Hindlimb muscle (tissue), 1 donor: Measurements from ENCODE around the gene LYZL4. TPM values are rescaled to one million over a fixed set of nuclear protein-coding genes. Genes with fewer than 3 reads are reported as not detected.
A peak's percentile ranks its signal among the peaks of the same experiment; 100 is the strongest.

Experiments used
- DNase-seq: peaks from one replicate; pipeline ENCODE4 v3.0.0-alpha.2; 2013
- polyA plus RNA-seq: library from polyadenylated mRNA; unstranded; fragments of 120-200 nt; gene quantifications from one replicate; pipeline ENCODE4 v1.2.1, GENCODE V29; 2013; ENCODE audit not compliant: insufficient read length

Gene LYZL4
- polyA plus RNA-seq, 1 donor, result not detected

DNA sequence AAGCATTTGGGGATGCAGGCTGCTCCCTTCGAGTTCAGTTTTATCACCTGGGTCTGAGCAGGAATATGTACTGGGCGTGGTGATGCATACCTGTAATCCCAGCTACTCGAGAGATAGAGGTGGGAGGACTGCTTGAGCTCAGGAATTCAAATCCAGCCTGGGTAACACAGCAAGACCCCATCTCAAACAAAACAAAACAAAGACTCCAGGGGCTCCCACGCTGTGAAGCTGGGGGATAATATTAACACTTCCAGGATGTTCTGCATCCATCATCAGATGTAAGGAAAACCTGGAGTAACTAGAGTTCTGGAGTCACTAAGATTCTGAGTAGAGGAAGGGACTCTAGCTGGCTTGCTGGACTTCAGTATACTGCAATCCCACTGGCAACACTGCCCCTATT, 40.6 kb downstream of the LYZL4 start:
- no peak for DNase-seq

DNA sequence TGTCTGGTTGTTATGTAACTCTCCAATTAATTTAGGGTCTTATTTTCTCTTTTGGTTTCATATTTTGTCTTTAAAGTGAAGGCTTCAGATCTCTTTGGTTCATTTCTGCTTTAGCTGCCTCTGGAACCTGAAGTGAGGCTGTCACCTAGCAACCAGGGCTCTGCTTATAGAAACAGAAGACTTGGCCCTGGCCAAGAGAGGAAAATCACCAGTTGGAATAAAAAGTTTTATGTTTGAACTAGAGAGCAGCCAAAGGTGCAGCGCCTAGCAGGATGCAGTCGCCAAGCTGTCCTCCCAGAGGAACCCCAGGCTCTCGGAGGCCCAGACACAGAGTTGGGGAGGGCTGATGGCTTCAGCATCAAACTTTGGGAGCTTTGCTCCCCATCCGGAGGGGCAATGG, 41.1 kb downstream of the LYZL4 start:
- DNase-seq, result peak; percentile 93

DNA sequence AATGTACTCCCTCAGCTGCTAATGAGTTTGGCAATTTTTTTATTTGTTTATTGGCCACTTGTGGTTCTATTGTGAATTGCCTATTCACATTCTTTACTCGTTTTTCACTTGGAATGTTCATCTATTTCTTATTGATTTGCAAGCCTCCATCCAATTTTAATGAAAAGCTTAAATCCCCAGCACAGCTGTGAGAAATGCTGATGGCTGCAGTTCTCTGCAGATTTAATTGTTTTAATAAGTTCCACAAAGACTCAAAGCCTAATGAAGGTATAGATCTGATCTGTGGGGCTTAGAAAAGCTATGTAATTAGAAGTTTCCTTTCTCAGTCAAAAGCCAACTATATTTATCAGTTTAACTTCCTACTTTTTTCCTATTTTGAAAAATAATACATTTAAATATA, 41.5 kb downstream of the LYZL4 start:
- DNase-seq, result no peak

DNA sequence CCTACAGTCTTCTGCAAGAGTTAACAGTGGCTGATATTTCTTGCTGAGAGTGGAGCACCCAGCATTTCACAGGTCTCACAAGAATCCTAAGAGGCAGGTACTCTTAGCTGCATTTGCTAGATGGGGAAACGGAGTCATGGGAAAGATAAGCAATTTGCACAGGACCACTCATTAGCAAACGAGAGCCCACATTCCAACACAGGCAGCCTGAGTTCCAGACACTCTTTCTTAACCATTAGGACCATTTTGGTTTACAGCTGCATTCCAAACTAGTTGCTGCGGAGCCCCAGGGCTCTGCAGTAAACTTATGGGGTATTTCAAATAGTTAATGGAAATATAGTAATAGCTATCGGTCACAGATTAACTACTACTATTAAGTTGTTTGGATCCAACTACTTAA, 42.5 kb downstream of the LYZL4 start:
- no peak for DNase-seq

DNA sequence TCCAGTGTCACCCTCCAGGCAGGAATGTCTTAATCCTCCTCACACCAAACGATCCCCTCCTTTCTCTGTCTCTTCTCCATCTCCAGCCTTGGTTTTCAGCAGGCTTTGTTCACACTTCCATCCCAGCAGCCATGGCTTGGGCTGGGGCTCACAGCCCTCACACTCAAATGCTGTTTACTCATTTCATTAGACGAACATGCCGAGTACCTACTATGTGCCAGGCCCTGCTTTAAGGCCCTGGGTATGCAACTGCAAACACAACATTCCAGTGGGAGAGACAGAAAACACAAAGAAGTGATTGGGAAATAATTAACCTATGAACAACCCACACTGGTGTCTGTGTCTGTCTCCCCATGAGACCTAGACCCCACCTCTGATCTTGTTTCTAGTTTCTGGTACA, 43.9 kb downstream of the LYZL4 start:
- no peak for DNase-seq

DNA sequence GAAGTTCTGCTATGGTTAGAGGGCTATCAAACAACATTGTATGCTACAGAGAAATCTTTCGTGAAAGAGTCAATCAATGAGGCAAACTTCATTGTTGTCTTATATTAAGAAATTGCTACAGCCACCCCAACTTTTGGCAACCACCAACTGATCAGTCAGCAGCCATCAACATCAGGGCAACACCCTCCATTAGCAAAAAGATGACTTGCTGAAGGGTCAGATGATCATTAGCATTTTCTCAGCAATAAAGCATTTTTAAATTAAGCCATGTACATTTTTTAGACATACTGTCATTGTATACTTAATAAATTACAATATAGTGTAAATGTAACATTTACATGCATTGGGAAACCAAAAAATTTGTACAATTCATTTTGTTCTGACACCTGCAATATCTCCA, 53.1 kb downstream of the LYZL4 start:
- DNase-seq, result no peak

DNA sequence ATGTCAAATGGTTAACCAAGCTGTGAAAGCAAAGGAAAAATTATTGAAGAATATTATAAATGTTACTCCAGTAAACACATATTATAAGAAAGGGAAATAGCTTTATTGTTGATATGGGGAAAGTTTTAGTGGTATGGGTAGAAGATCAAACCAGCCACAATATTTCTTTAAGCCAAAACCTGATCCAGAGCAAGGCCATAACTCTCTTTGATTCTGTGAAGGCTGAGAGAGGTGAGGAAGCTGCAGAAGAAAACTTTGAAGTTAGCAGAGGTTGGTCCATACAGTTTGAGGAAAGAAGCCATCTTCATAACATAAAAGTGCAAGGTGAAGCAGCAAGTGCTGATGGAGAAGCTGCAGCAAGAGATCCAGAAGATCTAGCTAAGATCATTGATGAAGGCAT, 54.8 kb downstream of the LYZL4 start:
- DNase-seq, result no peak

DNA sequence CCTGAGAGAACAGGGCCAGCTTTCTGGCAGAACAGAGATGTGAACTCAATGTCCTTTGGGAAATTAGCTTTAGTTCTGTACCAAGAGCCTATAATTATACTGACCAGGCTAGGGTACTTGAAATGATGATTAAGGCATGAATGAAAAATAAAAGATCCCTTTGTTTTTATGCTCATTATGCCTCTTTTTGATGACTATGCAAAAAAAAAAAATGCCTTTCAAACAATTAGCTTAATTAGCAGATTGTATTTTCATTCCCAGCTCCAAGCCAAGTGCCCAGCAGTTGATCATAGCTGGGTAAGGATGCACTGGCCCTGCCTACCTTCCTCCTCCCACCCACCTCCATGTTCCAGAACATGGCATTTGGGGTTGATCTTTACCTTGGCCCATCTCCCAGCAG, 56.8 kb downstream of the LYZL4 start:
- DNase-seq, result no peak

DNA sequence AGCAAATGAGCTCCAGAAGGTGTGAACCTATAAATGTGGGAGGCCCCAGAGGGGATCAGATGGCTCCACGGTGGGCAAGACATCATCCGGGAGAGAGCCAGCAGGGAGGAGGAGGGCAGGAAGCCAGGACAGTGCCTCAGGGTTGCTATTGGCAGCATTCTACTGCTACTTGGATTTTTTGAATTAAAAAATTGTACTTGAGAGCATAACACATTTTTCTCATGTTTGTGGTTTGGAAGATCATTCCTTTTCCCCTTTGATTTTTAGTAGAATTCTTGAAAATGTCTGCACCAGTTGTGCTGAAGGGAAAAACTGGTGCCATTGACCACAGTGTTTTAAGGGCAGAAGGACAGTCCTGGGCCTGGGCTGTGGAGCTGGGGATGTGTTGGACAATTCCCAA, 59.2 kb downstream of the LYZL4 start:
- DNase-seq, result no peak

DNA sequence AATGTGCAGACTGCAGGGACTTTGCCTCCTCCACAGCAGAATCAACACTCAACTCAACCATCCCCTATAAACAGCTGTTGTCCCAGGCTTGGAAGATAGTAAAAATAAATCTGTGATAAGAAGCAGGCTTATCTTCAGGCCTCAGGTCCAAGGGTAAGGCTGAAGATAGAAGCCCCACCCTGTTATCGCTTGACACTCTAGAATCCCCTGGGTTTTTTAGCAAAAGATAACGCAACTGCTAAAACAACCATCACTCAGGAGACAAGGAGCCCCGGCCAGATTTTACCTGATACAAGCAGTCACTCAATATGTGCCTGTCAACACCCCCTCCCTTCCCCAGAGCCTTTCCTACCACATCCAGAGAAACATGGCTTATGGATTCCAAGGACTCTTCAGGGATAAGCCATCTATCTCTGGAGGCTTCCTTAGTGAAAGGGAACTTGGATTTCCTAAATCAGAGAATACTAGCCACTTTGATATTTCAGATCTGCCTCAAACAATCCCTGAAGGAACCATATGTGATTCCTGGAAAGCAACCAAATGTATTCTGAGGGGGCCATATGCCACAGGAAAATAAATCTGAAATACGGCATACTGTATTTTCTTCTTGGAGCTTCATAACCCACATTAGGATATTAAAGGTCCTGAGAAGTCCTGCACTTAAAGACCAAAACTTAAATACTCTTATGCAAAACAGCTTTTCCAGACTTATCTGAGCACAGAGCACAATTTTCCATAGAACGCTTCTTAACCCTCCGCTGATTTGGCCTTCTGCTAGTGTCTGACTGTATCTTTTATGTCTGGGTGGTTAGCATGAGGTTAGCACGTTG, 60.4 kb downstream of the LYZL4 start:
- DNase-seq, result no peak

DNA sequence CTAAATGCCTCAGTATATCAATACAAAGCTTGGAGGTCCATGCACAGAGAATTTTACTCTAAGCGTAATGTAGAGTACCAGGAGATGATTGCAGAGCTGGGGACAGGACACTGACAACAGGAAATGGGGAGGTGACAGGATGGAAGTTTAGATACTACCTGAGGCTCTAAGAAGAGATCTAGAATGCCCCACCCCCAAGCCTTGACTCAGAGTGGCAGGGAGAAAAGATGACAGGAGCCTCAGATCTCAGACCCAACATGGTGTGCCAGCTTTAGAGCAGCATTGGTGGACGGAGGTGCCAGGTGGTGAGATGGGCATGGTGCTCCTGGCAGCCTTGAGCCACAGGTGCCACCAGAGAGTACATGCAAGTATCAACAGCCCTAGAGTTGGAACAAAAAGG, 62.5 kb downstream of the LYZL4 start:
- no peak for DNase-seq

Other genes starting within 250 kb of the LYZL4 start
- gene CCK, start 144.4 kb downstream of the LYZL4 start, polyA plus RNA-seq, result 4.2 TPM
- 2.8 TPM for gene VIPR1, start 92.0 kb upstream of the LYZL4 start, polyA plus RNA-seq
- gene SEC22C, start 171.4 kb upstream of the LYZL4 start, polyA plus RNA-seq, result 18.9 TPM
- 10.6 TPM for gene SS18L2, start 180.2 kb upstream of the LYZL4 start, polyA plus RNA-seq
- gene NKTR, start 190.1 kb upstream of the LYZL4 start, polyA plus RNA-seq, result 80.3 TPM
- gene ZBTB47, start 243.1 kb upstream of the LYZL4 start, polyA plus RNA-seq, result 37.8 TPM